GM19351 (cell line): ENCODE results near the gene WAPL.

Experiments
- ATAC-seq: cut with Tn5 transposase; IDR thresholded peaks from one replicate; pipeline ENCODE4 v1.9.1; 2021; ENCODE audit warnings: mild to moderate bottlenecking, moderate library complexity; ENCODE audit not compliant: unreplicated experiment

Gene WAPL

GRCh38 chr10:86480571-86480970, 41.0 kb downstream of the WAPL start:
- ATAC-seq, result no peak

- ATAC-seq, result no peak
Measured at GRCh38 chr10:86472061-86472460, 49.5 kb downstream of the WAPL start.

GRCh38 chr10:86461963-86462804, 59.4 kb downstream of the WAPL start:
- no peak for ATAC-seq

GRCh38 chr10:86451604-86451960, 70.0 kb downstream of the WAPL start:
- no peak for ATAC-seq

GRCh38 chr10:86450806-86451603, 70.6 kb downstream of the WAPL start:
- ATAC-seq, result no peak

GRCh38 chr10:86449926-86450558, 71.5 kb downstream of the WAPL start:
- ATAC-seq, result no peak

- ATAC-seq, result no peak
Measured at GRCh38 chr10:86447432-86447831, 74.2 kb downstream of the WAPL start.

GRCh38 chr10:86446987-86447386, 74.6 kb downstream of the WAPL start:
- ATAC-seq, result no peak

GRCh38 chr10:86446440-86446839, 75.2 kb downstream of the WAPL start:
- no peak for ATAC-seq

GRCh38 chr10:86443936-86444335, 77.7 kb downstream of the WAPL start:
- ATAC-seq, result no peak

GRCh38 chr10:86443069-86443468, 78.5 kb downstream of the WAPL start:
- ATAC-seq, result no peak

- ATAC-seq, result no peak
Measured at GRCh38 chr10:86440874-86441843, 80.4 kb downstream of the WAPL start.

- ATAC-seq, result no peak
Measured at GRCh38 chr10:86439544-86439943, 82.0 kb downstream of the WAPL start.

- no peak for ATAC-seq
Measured at GRCh38 chr10:86438091-86438749, 83.4 kb downstream of the WAPL start.

- ATAC-seq, result no peak
Measured at GRCh38 chr10:86437447-86437846, 84.1 kb downstream of the WAPL start.

- no peak for ATAC-seq
Measured at GRCh38 chr10:86436963-86437362, 84.6 kb downstream of the WAPL start.

- no peak for ATAC-seq
Measured at GRCh38 chr10:86434656-86435055, 86.9 kb downstream of the WAPL start.

GRCh38 chr10:86423739-86424138, 97.9 kb downstream of the WAPL start:
- no peak for ATAC-seq

- no peak for ATAC-seq
Measured at GRCh38 chr10:86419101-86419500, 102.5 kb downstream of the WAPL start.

- no peak for ATAC-seq
Measured at GRCh38 chr10:86415583-86415982, 106.0 kb downstream of the WAPL start.
